ENCODE results near the gene PXDN. TPM values are rescaled to one million over a fixed set of nuclear protein-coding genes. Genes with fewer than 3 reads are reported as not detected.
A peak's percentile ranks its signal among the peaks of the same experiment; 100 is the strongest.

Gene PXDN
- total RNA-seq, 1 donor from 2014 or later = 576 TPM

DNA sequence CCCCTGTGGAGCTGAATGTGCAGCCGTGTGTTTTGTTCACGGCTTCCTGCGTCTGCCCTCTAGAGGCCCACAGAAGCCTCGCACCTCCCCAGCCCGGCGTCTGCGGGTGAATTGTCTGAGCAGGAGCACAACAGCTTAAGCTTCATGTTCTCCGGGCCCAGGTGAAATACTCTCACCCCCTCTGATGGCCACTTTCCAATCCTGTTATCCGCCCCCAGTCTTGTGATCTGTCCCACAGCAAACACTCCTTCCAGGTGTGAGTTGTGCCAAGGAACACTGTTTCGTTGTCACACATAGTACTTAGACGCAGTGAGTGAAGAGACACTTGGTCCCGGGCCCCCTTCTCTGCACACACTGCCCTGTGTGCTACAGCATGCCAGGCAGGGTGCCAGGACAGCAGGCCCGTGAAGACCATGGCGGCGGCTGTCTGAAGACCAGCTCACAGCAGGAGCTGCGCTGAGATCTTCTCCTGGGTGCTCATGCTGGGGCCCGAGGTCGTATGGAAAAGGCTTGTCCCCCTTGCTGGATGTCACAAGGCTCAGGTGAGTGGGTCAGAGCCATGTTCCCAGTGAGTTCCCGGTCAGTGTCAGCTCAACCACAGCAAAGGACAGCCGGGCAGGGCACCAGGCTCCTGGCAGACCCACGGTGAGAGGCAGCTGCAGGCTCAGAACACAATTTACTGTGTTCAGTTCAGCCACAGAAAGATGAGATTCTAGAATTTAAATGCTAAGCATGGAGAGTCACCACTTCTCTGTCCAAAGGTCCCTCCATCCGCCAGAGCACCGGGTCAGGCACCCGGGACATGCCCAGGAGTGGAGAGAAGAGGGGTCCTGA, 6.8 kb upstream of the PXDN start:
- H3K27ac Mint-ChIP-seq (ENCODE audit: unreplicated experiment) = no peak overlapping the region
- no peak for DNase-seq (ENCODE audit: low spot score)
- no peaks in the 10 kb centered on the region for H3K9me3 Mint-ChIP-seq (ENCODE audit: low read depth)
- peaks cover 25% of the 10 kb centered on the region for H3K4me1 Mint-ChIP-seq (ENCODE audit: low read depth)
- H3K27me3 Mint-ChIP-seq (ENCODE audit: low read depth) = peaks cover 2% of the 10 kb centered on the region
- TF ChIP-seq, protein P1, sequence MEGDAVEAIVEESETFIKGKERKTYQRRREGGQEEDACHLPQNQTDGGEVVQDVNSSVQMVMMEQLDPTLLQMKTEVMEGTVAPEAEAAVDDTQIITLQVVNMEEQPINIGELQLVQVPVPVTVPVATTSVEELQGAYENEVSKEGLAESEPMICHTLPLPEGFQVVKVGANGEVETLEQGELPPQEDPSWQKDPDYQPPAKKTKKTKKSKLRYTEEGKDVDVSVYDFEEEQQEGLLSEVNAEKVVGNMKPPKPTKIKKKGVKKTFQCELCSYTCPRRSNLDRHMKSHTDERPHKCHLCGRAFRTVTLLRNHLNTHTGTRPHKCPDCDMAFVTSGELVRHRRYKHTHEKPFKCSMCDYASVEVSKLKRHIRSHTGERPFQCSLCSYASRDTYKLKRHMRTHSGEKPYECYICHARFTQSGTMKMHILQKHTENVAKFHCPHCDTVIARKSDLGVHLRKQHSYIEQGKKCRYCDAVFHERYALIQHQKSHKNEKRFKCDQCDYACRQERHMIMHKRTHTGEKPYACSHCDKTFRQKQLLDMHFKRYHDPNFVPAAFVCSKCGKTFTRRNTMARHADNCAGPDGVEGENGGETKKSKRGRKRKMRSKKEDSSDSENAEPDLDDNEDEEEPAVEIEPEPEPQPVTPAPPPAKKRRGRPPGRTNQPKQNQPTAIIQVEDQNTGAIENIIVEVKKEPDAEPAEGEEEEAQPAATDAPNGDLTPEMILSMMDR (IDR thresholded peaks at IDR 0.05) = peak; percentile 86
- H3K36me3 Mint-ChIP-seq (ENCODE audit: low read depth) = no peaks in the 10 kb centered on the region
- H3K4me3 Mint-ChIP-seq (ENCODE audit: unreplicated experiment) = no peak overlapping the region

- Mint-ChIP-seq H3K9me3 (ENCODE audit: low read depth) (no peaks in the 10 kb centered on the region), H3K27me3 (ENCODE audit: low read depth) (peaks cover 2% of the 10 kb centered on the region), H3K27ac (ENCODE audit: unreplicated experiment) (no peak overlapping the region), H3K4me1 (ENCODE audit: low read depth) (peaks cover 18% of the 10 kb centered on the region), H3K36me3 (ENCODE audit: low read depth) (no peaks in the 10 kb centered on the region), H3K4me3 (ENCODE audit: unreplicated experiment) (no peak overlapping the region)
- TF ChIP-seq, protein P1 (IDR thresholded peaks at IDR 0.05) = no peak
- DNase-seq (ENCODE audit: low spot score) = no peak
Measured at GRCh38 chr2:1750270-1750932, 6.1 kb upstream of the PXDN start.

DNA sequence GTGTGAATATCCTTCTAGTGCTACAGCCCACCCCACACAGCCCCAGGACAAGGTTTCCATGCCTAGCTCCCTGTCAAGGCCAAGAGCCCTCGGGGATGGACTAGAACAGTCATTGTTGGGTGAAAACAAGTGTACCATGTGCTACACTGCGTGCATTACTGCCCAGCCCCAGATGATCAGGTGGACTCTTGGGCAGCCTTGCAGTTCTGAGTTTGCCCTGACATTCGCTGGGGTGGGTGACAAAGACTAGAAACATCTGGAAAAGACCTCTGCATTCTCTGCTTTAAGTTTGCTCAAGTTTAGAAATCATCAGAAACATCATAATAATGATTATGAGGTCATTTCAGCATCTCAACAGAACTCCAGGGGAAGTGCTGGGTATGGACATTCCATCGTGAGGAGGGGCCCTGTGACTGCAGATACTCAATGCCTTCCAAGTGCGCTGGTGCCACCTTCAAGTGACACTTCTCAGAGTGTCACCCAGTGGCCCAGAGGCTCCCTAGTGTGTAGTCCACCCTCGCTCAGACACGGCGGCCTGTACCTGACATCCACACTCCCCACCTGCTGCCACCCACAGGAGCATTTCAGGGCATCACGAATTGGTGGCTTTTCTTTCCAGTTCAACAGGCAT, 5.3 kb upstream of the PXDN start:
- H3K27me3 Mint-ChIP-seq (ENCODE audit: low read depth) = peaks cover 2% of the 10 kb centered on the region
- no peaks in the 10 kb centered on the region for H3K36me3 Mint-ChIP-seq (ENCODE audit: low read depth)
- H3K9me3 Mint-ChIP-seq (ENCODE audit: low read depth) = no peaks in the 10 kb centered on the region
- H3K4me3 Mint-ChIP-seq (ENCODE audit: unreplicated experiment) = no peak overlapping the region
- TF ChIP-seq, protein P1 (IDR thresholded peaks at IDR 0.05) = no peak
- H3K4me1 Mint-ChIP-seq (ENCODE audit: low read depth) = peaks cover 23% of the 10 kb centered on the region
- no peak for DNase-seq (ENCODE audit: low spot score)
- H3K27ac Mint-ChIP-seq (ENCODE audit: unreplicated experiment) = no peak overlapping the region

DNA sequence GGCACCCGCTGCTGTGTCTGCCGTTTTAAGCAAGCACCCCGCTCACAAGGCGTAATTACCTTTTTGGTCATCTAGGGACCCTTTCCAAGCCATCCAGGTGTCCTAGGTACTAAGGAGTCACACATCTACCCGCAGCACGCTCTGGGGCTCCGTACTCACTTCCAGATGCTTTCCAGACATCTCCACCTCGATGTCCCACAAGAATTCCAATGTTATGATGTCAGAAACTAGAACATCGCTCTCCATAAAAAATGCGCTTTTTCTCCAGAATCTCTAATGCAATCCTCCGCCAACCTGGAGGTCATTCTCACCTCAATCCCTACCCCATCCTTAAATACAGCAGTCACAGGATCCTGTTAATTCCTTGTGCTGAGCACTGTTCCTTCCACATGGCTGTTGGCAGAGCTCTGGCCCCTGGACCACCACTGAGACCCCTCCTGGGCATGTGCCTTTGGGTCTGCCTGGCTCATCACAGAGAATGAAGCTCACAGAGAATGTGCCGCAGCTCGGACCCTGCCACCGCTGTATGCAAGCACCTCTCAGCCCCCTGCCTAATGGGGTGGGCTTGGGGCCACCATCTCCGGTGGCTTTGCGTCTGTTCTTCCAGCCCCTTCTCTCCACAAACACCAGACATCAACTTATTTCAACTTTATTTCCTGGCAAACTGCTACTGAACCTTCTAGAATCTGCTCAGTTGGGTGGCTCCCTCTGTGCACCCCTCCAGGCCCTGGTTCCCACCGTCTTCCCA, 4.6 kb upstream of the PXDN start:
- H3K9me3 Mint-ChIP-seq (ENCODE audit: low read depth) = no peaks in the 10 kb centered on the region
- H3K4me1 Mint-ChIP-seq (ENCODE audit: low read depth) = peaks cover 23% of the 10 kb centered on the region
- H3K27me3 Mint-ChIP-seq (ENCODE audit: low read depth) = peaks cover 2% of the 10 kb centered on the region
- H3K36me3 Mint-ChIP-seq (ENCODE audit: low read depth) = no peaks in the 10 kb centered on the region
- no peak overlapping the region for H3K27ac Mint-ChIP-seq (ENCODE audit: unreplicated experiment)
- H3K4me3 Mint-ChIP-seq (ENCODE audit: unreplicated experiment) = no peak overlapping the region
- DNase-seq (ENCODE audit: low spot score) = no peak
- TF ChIP-seq, protein P1 (IDR thresholded peaks at IDR 0.05) = no peak

Measured in chondrocyte (in vitro differentiated cells).